Astrocyte of the cerebellum (primary cell): Measurements from ENCODE around the gene EPHB3.

Experiments used
- DNase-seq: peaks from one replicate; pipeline ENCODE4 v3.0.0-alpha.2; 2011; ENCODE audit warnings: low read depth
- H3K4me3 ChIP-seq: 2 replicates; pipeline ENCODE4 v1.5.1; 2011; ENCODE audit warnings: mild to moderate bottlenecking, low read depth, low read length, moderate library complexity
- CTCF ChIP-seq: IDR thresholded peaks from 2 replicates; pipeline ENCODE4 v1.5.1; 2012; ENCODE audit warnings: low read length, low read depth, moderate library complexity, mild to moderate bottlenecking; ENCODE audit errors: missing control alignments
- in situ Hi-C: cut with HindIII; loops from 2 replicates; pipeline ENCODE4 v1.10.0; 2017; ENCODE audit warnings: low sequenced_read_pairs

Gene EPHB3

GRCh38 chr3:184630861-184631471, 69.4 kb downstream of the EPHB3 start:
- in situ Hi-C loops, result no loop called here
- no peak for DNase-seq
- H3K4me3 ChIP-seq, result no peak overlapping the region
- no peak for TF ChIP-seq CTCF

GRCh38 chr3:184631472-184631861, 69.9 kb downstream of the EPHB3 start:
- DNase-seq, result no peak
- in situ Hi-C loops, result no loop called here
- H3K4me3 ChIP-seq, result no peak overlapping the region
- TF ChIP-seq CTCF, result no peak
